Measurements from ENCODE around the gene UFD1. TPM values are rescaled to one million over a fixed set of nuclear protein-coding genes. Genes with fewer than 3 reads are reported as not detected.
A peak's percentile ranks its signal among the peaks of the same experiment; 100 is the strongest.

The UFD1 gene
- total and polyA plus RNA-seq, 9 of the 15 experiments (the other 6 are each of a cell fraction or from before 2014, with no cell fraction given), result 238 to 645 (median 363) TPM

DNA sequence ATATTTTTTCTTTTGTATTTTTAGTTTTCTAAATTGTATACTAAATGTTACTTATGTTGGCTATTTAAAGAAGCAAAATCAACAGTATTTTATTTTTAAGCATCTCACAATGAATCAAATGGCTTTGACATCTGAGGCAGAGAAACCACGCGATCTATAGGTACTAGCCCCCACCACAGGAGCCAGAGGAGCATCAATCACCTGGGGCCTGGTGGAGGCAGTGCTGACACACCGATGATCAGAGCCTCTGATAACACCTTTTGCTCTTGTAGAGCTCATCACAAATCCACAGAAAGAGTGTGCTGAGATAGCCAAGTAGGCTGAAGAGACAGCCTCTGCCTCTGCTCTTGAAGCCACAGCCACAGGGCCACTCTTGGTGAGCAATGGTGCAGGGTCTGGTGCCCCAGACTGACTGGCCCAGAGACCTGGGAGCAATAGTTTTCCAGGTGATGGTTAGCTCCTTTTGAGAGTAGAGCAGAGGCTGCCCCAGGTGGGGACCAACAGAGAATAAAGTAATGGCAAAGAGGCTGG, 72.6 kb downstream of the UFD1 start (continued):
- TF ChIP-seq VEZF1 (CRISPR knock-in tag; IDR thresholded peaks at IDR 0.05), result peak; percentile 29; the same call in 1 of the 2 replicates
- peak in 1 of 2 experiments; percentile 56; a peak in 2 of 4 replicates for TF ChIP-seq RAD21 (CRISPR knock-in tag; conservative IDR thresholded peaks at IDR 0.05 in 1 of 2, IDR thresholded peaks at IDR 0.05 in 1 of 2)
- TF ChIP-seq CAMTA2 (CRISPR knock-in tag; conservative IDR thresholded peaks at IDR 0.05), result no peak
- peak; percentile 31; the same call in 1 of the 2 replicates for TF ChIP-seq MYC (IDR thresholded peaks at IDR 0.05; ENCODE audit: low read depth, low read length)
- TF ChIP-seq MYC (CRISPR knock-in tag; IDR thresholded peaks at IDR 0.05; ENCODE audit: borderline replicate concordance, low read depth), result no peak
- TF ChIP-seq TBL1XR1 (IDR thresholded peaks at IDR 0.05; ENCODE audit: low read length in 2 of 2), result peak in 1 of 2 experiments; percentile 65; a peak in 2 of 4 replicates
- TF ChIP-seq E2F3 (CRISPR knock-in tag; IDR thresholded peaks at IDR 0.05), result no peak
- TF ChIP-seq POLR2AphosphoS2 (IDR thresholded peaks at IDR 0.05; ENCODE audit: low read length), result no peak
- peak; percentile 23; the same call in 1 of the 2 replicates for TF ChIP-seq JUND (IDR thresholded peaks at IDR 0.05; ENCODE audit: borderline replicate concordance, low read depth, low read length)
- TF ChIP-seq JUND (tag; IDR thresholded peaks at IDR 0.05; ENCODE audit: borderline replicate concordance, low read depth, low read length), result no peak
- TF ChIP-seq FOXA3 (CRISPR knock-in tag; conservative IDR thresholded peaks at IDR 0.05 in 1 of 2, IDR thresholded peaks at IDR 0.05 in 1 of 2), result no peak
- peak; percentile 41; the same call in 1 of the 2 replicates for TF ChIP-seq PHTF2 (CRISPR knock-in tag; IDR thresholded peaks at IDR 0.05)
- 0 out of 2 replicates have a peak, but pooled peaks have one; percentile 68 for TF ChIP-seq ZNF668 (CRISPR knock-in tag; IDR thresholded peaks at IDR 0.05)
- TF ChIP-seq, protein P1, sequence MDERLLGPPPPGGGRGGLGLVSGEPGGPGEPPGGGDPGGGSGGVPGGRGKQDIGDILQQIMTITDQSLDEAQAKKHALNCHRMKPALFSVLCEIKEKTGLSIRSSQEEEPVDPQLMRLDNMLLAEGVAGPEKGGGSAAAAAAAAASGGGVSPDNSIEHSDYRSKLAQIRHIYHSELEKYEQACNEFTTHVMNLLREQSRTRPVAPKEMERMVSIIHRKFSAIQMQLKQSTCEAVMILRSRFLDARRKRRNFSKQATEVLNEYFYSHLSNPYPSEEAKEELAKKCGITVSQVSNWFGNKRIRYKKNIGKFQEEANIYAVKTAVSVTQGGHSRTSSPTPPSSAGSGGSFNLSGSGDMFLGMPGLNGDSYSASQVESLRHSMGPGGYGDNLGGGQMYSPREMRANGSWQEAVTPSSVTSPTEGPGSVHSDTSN (CRISPR knock-in tag; IDR thresholded peaks at IDR 0.05; ENCODE audit: low read depth), result peak; percentile 42
- TF ChIP-seq, protein P1 (tag; conservative IDR thresholded peaks at IDR 0.05; ENCODE audit: low read depth), result peak; percentile 89
- TF ChIP-seq, protein P2, sequence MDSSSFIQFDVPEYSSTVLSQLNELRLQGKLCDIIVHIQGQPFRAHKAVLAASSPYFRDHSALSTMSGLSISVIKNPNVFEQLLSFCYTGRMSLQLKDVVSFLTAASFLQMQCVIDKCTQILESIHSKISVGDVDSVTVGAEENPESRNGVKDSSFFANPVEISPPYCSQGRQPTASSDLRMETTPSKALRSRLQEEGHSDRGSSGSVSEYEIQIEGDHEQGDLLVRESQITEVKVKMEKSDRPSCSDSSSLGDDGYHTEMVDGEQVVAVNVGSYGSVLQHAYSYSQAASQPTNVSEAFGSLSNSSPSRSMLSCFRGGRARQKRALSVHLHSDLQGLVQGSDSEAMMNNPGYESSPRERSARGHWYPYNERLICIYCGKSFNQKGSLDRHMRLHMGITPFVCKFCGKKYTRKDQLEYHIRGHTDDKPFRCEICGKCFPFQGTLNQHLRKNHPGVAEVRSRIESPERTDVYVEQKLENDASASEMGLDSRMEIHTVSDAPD (CRISPR knock-in tag; IDR thresholded peaks at IDR 0.05), result no peak
- no peak for TF ChIP-seq THRB (CRISPR knock-in tag; conservative IDR thresholded peaks at IDR 0.05)
- no peak for TF ChIP-seq MCM3 (IDR thresholded peaks at IDR 0.05)
- TF ChIP-seq WHSC1 (IDR thresholded peaks at IDR 0.05; ENCODE audit: low read length), result peak; percentile 93
- TF ChIP-seq CHD2 (IDR thresholded peaks at IDR 0.05; ENCODE audit: low read depth, low read length), result peak; percentile 18; the same call in 1 of the 2 replicates
- TF ChIP-seq CTBP1 (IDR thresholded peaks at IDR 0.05; ENCODE audit: borderline replicate concordance), result peak; percentile 46; the same call in 1 of the 2 replicates
